Fibroblast of lung (primary cell): ENCODE measurements around the gene LTBP2. TPM values are rescaled to one million over a fixed set of nuclear protein-coding genes. Genes with fewer than 3 reads are reported as not detected.

Experiments
- DNase-seq, 2 donors: peaks; one replicate each; pipeline versions ENCODE4 v3.0.0 to v3.0.0-alpha.2; 2010; ENCODE audit warnings: low read depth in 2 of 2
- H2AFZ ChIP-seq: 2 replicates; pipeline ENCODE4 v1.5.1; 2012; ENCODE audit warnings: low read length, control low read depth, inconsistent platforms
- H3K27ac ChIP-seq: 2 replicates; pipeline ENCODE4 v1.5.1; 2011; ENCODE audit warnings: low read length, control low read depth; ENCODE audit not compliant: insufficient read depth
- H3K27me3 ChIP-seq: 2 replicates; pipeline ENCODE4 v1.5.1; 2011; ENCODE audit warnings: mild to moderate bottlenecking, low read length; ENCODE audit not compliant: control insufficient read depth, insufficient read depth
- H3K36me3 ChIP-seq: 2 replicates; pipeline ENCODE4 v1.5.1; 2011; ENCODE audit warnings: low read length; ENCODE audit not compliant: control insufficient read depth, insufficient read depth
- H3K4me1 ChIP-seq: 2 replicates; pipeline ENCODE4 v1.5.1; 2011; ENCODE audit warnings: low read length; ENCODE audit not compliant: control insufficient read depth, insufficient read depth; ENCODE audit errors: extremely low read depth
- H3K4me2 ChIP-seq: 2 replicates; pipeline ENCODE4 v1.5.1; 2011; ENCODE audit warnings: low read length, control low read depth; ENCODE audit not compliant: insufficient read depth; ENCODE audit errors: extremely low read depth
- H3K4me3 ChIP-seq, 4 experiments: fragments of 200-600 bp in 1 of 4; sonication (generic) in 1 of 4; replicated peaks in 1 of 4; 2 replicates each; pipeline ENCODE4 v1.5.1; 2011 to 2016; ENCODE audit warnings: low read length in 4 of 4, low read depth in 3 of 4, mild to moderate bottlenecking in 3 of 4, control low read depth in 2 of 4, inconsistent platforms in 1 of 4, mixed read lengths in 1 of 4; ENCODE audit not compliant: insufficient read depth in 1 of 4; ENCODE audit errors: control extremely low read depth in 1 of 4
- H3K79me2 ChIP-seq: 2 replicates; pipeline ENCODE4 v1.5.1; 2012; ENCODE audit warnings: mild to moderate bottlenecking, low read length, inconsistent platforms; ENCODE audit not compliant: control insufficient read depth, insufficient read depth
- H3K9ac ChIP-seq: 2 replicates; pipeline ENCODE4 v1.5.1; 2011; ENCODE audit warnings: mild to moderate bottlenecking, low read length, control low read depth; ENCODE audit not compliant: insufficient read depth
- H3K9me3 ChIP-seq: 2 replicates; pipeline ENCODE4 v1.5.1; 2012; ENCODE audit warnings: low read depth, low read length; ENCODE audit not compliant: control insufficient read depth, insufficient read depth
- H4K20me1 ChIP-seq: 2 replicates; pipeline ENCODE4 v1.5.1; 2011; ENCODE audit warnings: low read length; ENCODE audit not compliant: control insufficient read depth, insufficient read depth; ENCODE audit errors: extremely low read depth
- CTCF ChIP-seq, 2 donors: IDR thresholded peaks in 1 of 2; conservative IDR thresholded peaks in 1 of 2; 1 replicate in 1 of 2; 2 replicates in 1 of 2; pipeline ENCODE4 v1.5.1; 2011 to 2012; ENCODE audit warnings: low read length in 2 of 2, control low read depth in 1 of 2, inconsistent platforms in 1 of 2, low read depth in 1 of 2, mild to moderate bottlenecking in 1 of 2
- EZH2 ChIP-seq: IDR thresholded peaks from 2 replicates; pipeline ENCODE4 v1.5.1; 2012; ENCODE audit warnings: low read length, control low read depth, mild to moderate bottlenecking; ENCODE audit errors: missing control alignments
- polyA plus RNA-seq, 2 donors: library from polyadenylated mRNA; depleted of rRNA in 1 of 2; stranded (reverse) in 1 of 2; unstranded in 1 of 2; fragments of >200 nt; gene quantifications; 2 replicates each; pipeline ENCODE4 v1.2.1, GENCODE V29; 2011 to 2012; ENCODE audit warnings: missing spikeins in 1 of 2
- total RNA-seq: library from RNA; depleted of rRNA; stranded (reverse); fragments of >200 nt; gene quantifications from 2 replicates; pipeline ENCODE4 v1.2.1, GENCODE V29; 2014

Gene LTBP2
- total and polyA plus RNA-seq, 2 donors (not counting 1 experiment from before 2014, with no cell fraction given): 108 to 514 TPM

- no peaks in the 10 kb centered on the region for H4K20me1 ChIP-seq
- H2AFZ ChIP-seq: no peak overlapping the region
- H3K4me2 ChIP-seq: no peak overlapping the region
- H3K79me2 ChIP-seq: no peaks in the 10 kb centered on the region
- peak; percentile 19 to 52 for TF ChIP-seq CTCF (conservative IDR thresholded peaks at IDR 0.05 in 1 of 2, IDR thresholded peaks at IDR 0.05 in 1 of 2; ENCODE audit: low read depth in 1 of 2, low read length in 2 of 2)
- no peak for TF ChIP-seq EZH2
- peak overlapping the region; percentile 40 for H3K27ac ChIP-seq
- H3K9ac ChIP-seq: no peak overlapping the region
- H3K4me3 ChIP-seq: no peak overlapping the region
- H3K9me3 ChIP-seq: no peaks in the 10 kb centered on the region
- no peaks in the 10 kb centered on the region for H3K27me3 ChIP-seq
- DNase-seq: peak; percentile 31 to 81
- no peaks in the 10 kb centered on the region for H3K4me1 ChIP-seq
- peaks cover 32% of the 10 kb centered on the region for H3K36me3 ChIP-seq
These were observed 80.6 kb downstream of the LTBP2 start for GRCh38 chr14:74531467-74531866.

GRCh38 chr14:74531006-74531405 lies 81.0 kb downstream of the LTBP2 start:
- Histone ChIP-seq H3K79me2 (no peaks in the 10 kb centered on the region), H3K9ac (no peak overlapping the region), H3K4me1 (no peaks in the 10 kb centered on the region), H3K4me2 (no peak overlapping the region), H3K27ac (no peak overlapping the region), H2AFZ (no peak overlapping the region), H3K36me3 (peaks cover 32% of the 10 kb centered on the region), H3K9me3 (no peaks in the 10 kb centered on the region), H3K4me3 (no peak overlapping the region), H4K20me1 (no peaks in the 10 kb centered on the region), H3K27me3 (no peaks in the 10 kb centered on the region)
- no peak for TF ChIP-seq CTCF (conservative IDR thresholded peaks at IDR 0.05 in 1 of 2, IDR thresholded peaks at IDR 0.05 in 1 of 2; ENCODE audit: low read depth in 1 of 2, low read length in 2 of 2)
- TF ChIP-seq EZH2: no peak
- no peak for DNase-seq

- no peak overlapping the region for H3K27ac ChIP-seq
- no peak overlapping the region for H3K4me3 ChIP-seq
- H3K9ac ChIP-seq: no peak overlapping the region
- H3K36me3 ChIP-seq: peaks cover 24% of the 10 kb centered on the region
- no peaks in the 10 kb centered on the region for H4K20me1 ChIP-seq
- H2AFZ ChIP-seq: no peak overlapping the region
- TF ChIP-seq EZH2 (no peak), CTCF (conservative IDR thresholded peaks at IDR 0.05 in 1 of 2, IDR thresholded peaks at IDR 0.05 in 1 of 2; ENCODE audit: low read depth in 1 of 2, low read length in 2 of 2) (no peak)
- H3K79me2 ChIP-seq: no peaks in the 10 kb centered on the region
- H3K4me1 ChIP-seq: peaks cover 5% of the 10 kb centered on the region
- H3K9me3 ChIP-seq: no peaks in the 10 kb centered on the region
- H3K4me2 ChIP-seq: no peak overlapping the region
- DNase-seq: no peak
- H3K27me3 ChIP-seq: no peaks in the 10 kb centered on the region
These were observed 83.2 kb downstream of the LTBP2 start for GRCh38 chr14:74528886-74529285.
